Astrocyte of the spinal cord (primary cell): ENCODE measurements around the gene BRSK1.

Experiments used
- DNase-seq: peaks from one replicate; pipeline ENCODE4 v3.0.0; 2011; ENCODE audit warnings: low read depth, low spot score
- H3K4me3 ChIP-seq: 2 replicates; pipeline ENCODE4 v1.5.1; 2011; ENCODE audit warnings: low read depth, mild to moderate bottlenecking, low read length, moderate library complexity
- CTCF ChIP-seq: IDR thresholded peaks from 2 replicates; pipeline ENCODE4 v1.5.1; 2012; ENCODE audit warnings: low read depth, mild to moderate bottlenecking, low read length, inconsistent platforms
- in situ Hi-C: cut with HindIII; loops from 2 replicates; pipeline ENCODE4 v1.10.0; 2017; ENCODE audit warnings: low sequenced_read_pairs

Gene BRSK1

GRCh38 chr19:55358493-55358892 lies 74.7 kb downstream of the BRSK1 start:
- no peak overlapping the region for H3K4me3 ChIP-seq
- in situ Hi-C loops: no loop called here
- no peak for TF ChIP-seq CTCF
- DNase-seq: no peak

DNA sequence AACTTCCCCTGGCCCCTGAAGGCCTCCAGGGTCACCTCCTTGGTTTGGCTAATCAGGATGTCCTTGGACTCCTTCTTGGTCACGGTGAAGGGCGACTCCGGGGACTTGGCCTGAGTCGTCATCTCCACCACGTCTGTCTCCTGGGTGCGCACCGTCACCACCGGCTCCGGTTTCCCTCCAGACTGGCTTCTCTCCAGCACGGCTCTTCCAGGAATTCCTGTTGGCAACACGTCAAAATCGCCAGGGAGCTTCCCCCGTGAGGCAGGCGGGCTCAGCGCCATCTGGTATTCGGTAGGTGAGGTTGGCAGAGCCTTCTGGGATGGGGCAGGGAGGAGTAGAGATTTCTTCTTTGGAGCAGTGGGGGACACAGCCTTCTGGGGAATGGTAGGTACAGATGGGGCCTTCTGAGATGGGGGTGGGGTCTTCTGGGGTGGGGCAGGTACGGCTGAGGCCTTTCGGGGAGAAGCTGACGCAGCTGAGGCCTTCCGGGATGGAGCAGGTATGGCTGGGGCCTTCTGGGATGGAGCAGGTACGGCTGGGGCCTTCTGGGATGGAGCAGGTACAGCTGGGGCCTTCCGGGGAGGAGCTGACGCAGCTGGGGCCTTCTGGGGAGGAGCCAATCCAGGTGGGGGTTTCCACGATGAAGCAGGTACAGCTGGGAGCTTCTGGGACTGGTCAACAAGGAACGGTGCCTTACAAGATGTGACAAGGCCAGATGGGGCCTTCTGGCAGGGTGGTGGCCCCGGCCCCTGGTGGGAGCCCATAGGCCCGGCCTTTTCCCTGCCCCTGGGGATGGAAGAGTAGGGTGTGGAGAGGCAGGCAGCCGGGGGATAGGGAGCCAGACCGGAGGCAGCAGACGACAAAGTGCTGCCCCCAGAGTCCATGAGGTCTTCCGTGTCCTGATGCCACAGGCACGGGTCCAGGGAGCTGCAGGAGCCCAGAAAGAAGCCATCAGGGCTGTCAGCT lies 75.4 kb downstream of the BRSK1 start:
- in situ Hi-C loops: no loop called here
- no peak overlapping the region for H3K4me3 ChIP-seq
- TF ChIP-seq CTCF: no peak
- DNase-seq: no peak

GRCh38 chr19:55360902-55361301 lies 77.1 kb downstream of the BRSK1 start:
- DNase-seq: no peak
- no peak overlapping the region for H3K4me3 ChIP-seq
- in situ Hi-C loops: no loop called here
- no peak for TF ChIP-seq CTCF
